Hepatocyte (in vitro differentiated cells): ENCODE data around the gene GAS2L1. TPM values are rescaled to one million over a fixed set of nuclear protein-coding genes. Genes with fewer than 3 reads are reported as not detected.

ENCODE experiments used
- DNase-seq: peaks from one replicate; pipeline ENCODE4 v3.0.0-alpha.2; 2016; ENCODE audit warnings: low spot score
- H2AFZ ChIP-seq: fragments of 200-600 bp; sonication (generic); 2 replicates; pipeline ENCODE4 v1.6.0; 2016; ENCODE audit warnings: antibody characterized with exemption, mild to moderate bottlenecking
- H3K27ac ChIP-seq: fragments of 200-600 bp; sonication (generic); 2 replicates; pipeline ENCODE4 v1.5.1; 2016; ENCODE audit warnings: mild to moderate bottlenecking
- H3K27me3 ChIP-seq: fragments of 200-600 bp; sonication (generic); 2 replicates; pipeline ENCODE4 v1.6.1; 2016
- H3K36me3 ChIP-seq: fragments of 200-600 bp; sonication (generic); replicated peaks from 2 replicates; pipeline ENCODE4 v1.5.1; 2016; ENCODE audit warnings: low read depth; ENCODE audit not compliant: insufficient read depth
- H3K4me1 ChIP-seq: fragments of 200-600 bp; sonication (generic); 2 replicates; pipeline ENCODE4 v1.5.1; 2016; ENCODE audit warnings: mild to moderate bottlenecking, moderate library complexity; ENCODE audit not compliant: insufficient read depth
- H3K4me2 ChIP-seq: fragments of 200-600 bp; sonication (generic); 2 replicates; pipeline ENCODE4 v1.6.0; 2016
- H3K4me3 ChIP-seq: fragments of 200-600 bp; sonication (generic); 2 replicates; pipeline ENCODE4 v1.5.1; 2016; ENCODE audit warnings: mild to moderate bottlenecking
- H3K79me2 ChIP-seq: fragments of 200-600 bp; sonication (generic); 2 replicates; pipeline ENCODE4 v1.6.0; 2017; ENCODE audit warnings: mild to moderate bottlenecking
- H3K9me2 ChIP-seq: fragments of 200-600 bp; sonication (generic); replicated peaks from 2 replicates; pipeline ENCODE4 v1.6.0; 2017; ENCODE audit warnings: mild to moderate bottlenecking; ENCODE audit not compliant: insufficient read depth
- H3K9me3 ChIP-seq: fragments of 200-600 bp; sonication (generic); 2 replicates; pipeline ENCODE4 v1.5.1; 2016; ENCODE audit warnings: low read depth, mild to moderate bottlenecking
- H4K20me1 ChIP-seq: fragments of 200-600 bp; sonication (generic); 2 replicates; pipeline ENCODE4 v1.6.0; 2016; ENCODE audit warnings: mild to moderate bottlenecking; ENCODE audit not compliant: insufficient read depth, poor library complexity, severe bottlenecking
- CTCF ChIP-seq: fragments of 200-600 bp; sonication (generic); IDR thresholded peaks from 2 replicates; pipeline ENCODE4 v1.5.1; 2016; ENCODE audit warnings: antibody characterized with exemption, mild to moderate bottlenecking; ENCODE audit not compliant: poor library complexity
- EZH2 ChIP-seq: fragments of 200-600 bp; sonication (generic); IDR thresholded peaks from 2 replicates; pipeline ENCODE4 v1.6.1; 2016; ENCODE audit warnings: antibody characterized with exemption, mild to moderate bottlenecking, borderline replicate concordance
- EZH2phosphoT487 ChIP-seq: fragments of 200-600 bp; sonication (generic); IDR thresholded peaks from one replicate; pipeline ENCODE4 v1.6.1; 2018; ENCODE audit warnings: antibody characterized with exemption, mild to moderate bottlenecking, low read depth, moderate library complexity; ENCODE audit not compliant: unreplicated experiment, severe bottlenecking
- WGBS: methylation state at CpG from one replicate; pipeline ENCODE4 v1.1.6; 2016; ENCODE audit warnings: low lambda C conversion rate; ENCODE audit errors: missing lambda C conversion rate; 5-methylcytosine and 5-hydroxymethylcytosine counted together
- polyA plus RNA-seq: library from polyadenylated mRNA; unstranded; fragments of >200 nt; fragmentation: Nextera tagmentation; extraction: Ambion mirVana; gene quantifications from 2 replicates; pipeline ENCODE4 v1.2.1, GENCODE V29; 2016
- total RNA-seq: library from RNA; depleted of rRNA; stranded (reverse); fragments of >200 nt; gene quantifications from 2 replicates; pipeline ENCODE4 v1.2.3, GENCODE V29; 2014

Gene GAS2L1
- total and polyA plus RNA-seq, 2 experiments from 2014 or later = 10.4 to 46.0 TPM

- no peaks in the 10 kb centered on the region for H3K9me3 ChIP-seq
- H4K20me1 ChIP-seq = no peaks in the 10 kb centered on the region
- no peak overlapping the region for H3K4me2 ChIP-seq
- no peak overlapping the region for H2AFZ ChIP-seq
- TF ChIP-seq CTCF (no peak), EZH2 (no peak), EZH2phosphoT487 (no peak)
- H3K4me1 ChIP-seq = no peaks in the 10 kb centered on the region
- H3K36me3 ChIP-seq = no peaks in the 10 kb centered on the region
- H3K4me3 ChIP-seq = no peak overlapping the region
- no peaks in the 10 kb centered on the region for H3K9me2 ChIP-seq
- no peaks in the 10 kb centered on the region for H3K79me2 ChIP-seq
- 96% methylated on average over 26 of the region's 34 CpGs for WGBS
- no peak overlapping the region for H3K27ac ChIP-seq
- no peaks in the 10 kb centered on the region for H3K27me3 ChIP-seq
- no peak for DNase-seq
Observed at GRCh38 chr22:29328566-29329500, 22.4 kb downstream of the GAS2L1 start.

DNA sequence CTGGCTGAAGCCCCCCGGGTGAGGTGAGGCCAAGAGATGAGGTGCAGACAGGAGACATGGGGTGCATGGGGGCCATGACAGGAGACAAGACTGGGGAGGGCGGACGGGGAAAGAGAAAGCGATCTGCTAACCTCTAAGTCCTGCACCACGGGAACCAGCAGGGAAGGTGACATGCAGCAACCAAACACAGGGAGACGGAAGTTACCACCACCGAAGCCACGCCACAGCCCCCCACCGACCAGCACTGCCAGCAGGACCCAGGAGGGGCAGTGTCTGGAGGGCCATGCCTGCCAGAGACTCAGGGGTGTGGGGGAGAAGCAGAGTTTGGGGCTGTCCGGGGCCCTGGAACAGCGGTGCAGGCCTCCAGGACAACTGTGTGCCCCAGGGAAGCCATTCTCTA lies 23.1 kb downstream of the GAS2L1 start:
- Histone ChIP-seq H3K27ac (no peak overlapping the region), H3K79me2 (no peaks in the 10 kb centered on the region), H4K20me1 (no peaks in the 10 kb centered on the region), H3K9me3 (no peaks in the 10 kb centered on the region), H3K36me3 (no peaks in the 10 kb centered on the region), H2AFZ (no peak overlapping the region), H3K4me1 (no peaks in the 10 kb centered on the region), H3K9me2 (no peaks in the 10 kb centered on the region), H3K27me3 (no peaks in the 10 kb centered on the region), H3K4me2 (no peak overlapping the region), H3K4me3 (no peak overlapping the region)
- 93% methylated on average over 10 of the region's 11 CpGs for WGBS
- DNase-seq = no peak
- TF ChIP-seq CTCF (no peak), EZH2phosphoT487 (no peak), EZH2 (no peak)

DNA sequence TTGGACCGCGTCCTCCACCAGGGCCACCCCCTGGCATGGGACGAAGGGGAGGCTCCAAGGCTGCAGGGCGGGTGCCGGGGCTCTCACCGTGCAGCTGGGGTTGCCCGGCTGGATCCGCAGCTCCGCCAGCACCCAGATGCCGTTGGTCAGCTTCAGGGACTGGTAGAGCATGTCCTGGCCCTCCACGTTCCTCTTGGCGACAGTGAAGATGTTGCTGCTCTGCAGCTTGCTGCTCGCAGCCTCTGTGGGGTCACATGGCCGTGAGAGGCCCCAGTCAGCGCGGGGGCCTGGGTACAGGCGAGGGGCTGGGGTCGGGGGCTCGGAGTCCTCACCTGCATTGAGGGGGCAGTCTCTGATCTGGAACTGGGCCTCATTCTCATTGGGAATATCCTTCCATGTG lies 23.8 kb downstream of the GAS2L1 start:
- no peak overlapping the region for H2AFZ ChIP-seq
- H3K4me2 ChIP-seq = no peak overlapping the region
- H3K79me2 ChIP-seq = no peaks in the 10 kb centered on the region
- 88% methylated on average over 19 of the region's 19 CpGs for WGBS
- no peak for DNase-seq
- H3K9me3 ChIP-seq = no peaks in the 10 kb centered on the region
- no peaks in the 10 kb centered on the region for H3K27me3 ChIP-seq
- no peaks in the 10 kb centered on the region for H3K4me1 ChIP-seq
- H3K9me2 ChIP-seq = no peaks in the 10 kb centered on the region
- no peaks in the 10 kb centered on the region for H3K36me3 ChIP-seq
- H4K20me1 ChIP-seq = no peaks in the 10 kb centered on the region
- H3K4me3 ChIP-seq = no peak overlapping the region
- no peak overlapping the region for H3K27ac ChIP-seq
- TF ChIP-seq EZH2 (no peak), CTCF (no peak), EZH2phosphoT487 (no peak)
